Measurements from ENCODE around the gene LBHD1. TPM values are rescaled to one million over a fixed set of nuclear protein-coding genes. Genes with fewer than 3 reads are reported as not detected.

The LBHD1 gene
- total and polyA plus RNA-seq, 2 of the 13 experiments (the other 11 are each of a cell fraction or from before 2014, with no cell fraction given) = 3.2 to 3.7 TPM

GRCh38 chr11:62705880-62706849 lies 34.1 kb upstream of the LBHD1 start (continued):
- TF ChIP-seq GLI4 (CRISPR knock-in tag; IDR thresholded peaks at IDR 0.05; ENCODE audit: borderline replicate concordance) (0 out of 2 replicates have a peak, but pooled peaks have one; percentile 41), FOXJ3 (CRISPR knock-in tag; IDR thresholded peaks at IDR 0.05; ENCODE audit: borderline replicate concordance) (no peak), SUZ12 (IDR thresholded peaks at IDR 0.05; ENCODE audit: low read depth, low read length) (no peak), ZNF557 (CRISPR knock-in tag; IDR thresholded peaks at IDR 0.05) (no peak), ZNF44 (CRISPR knock-in tag; IDR thresholded peaks at IDR 0.05) (no peak), SIN3B (IDR thresholded peaks at IDR 0.05; ENCODE audit: low read length) (no peak), KDM3A (CRISPR knock-in tag; IDR thresholded peaks at IDR 0.05; ENCODE audit: low read depth) (no peak; the same call in 1 of the 2 replicates), GABPB1 (CRISPR knock-in tag; IDR thresholded peaks at IDR 0.05) (peak; percentile 93), RFX3 (CRISPR knock-in tag; IDR thresholded peaks at IDR 0.05) (peak; percentile 87), GLMP (CRISPR knock-in tag; IDR thresholded peaks at IDR 0.05; ENCODE audit: borderline replicate concordance) (no peak), MED8 (CRISPR knock-in tag; IDR thresholded peaks at IDR 0.05; ENCODE audit: insufficient replicate concordance) (peak; percentile 42), ZNF12 (CRISPR knock-in tag; IDR thresholded peaks at IDR 0.05) (no peak), ZIK1 (CRISPR knock-in tag; IDR thresholded peaks at IDR 0.05; ENCODE audit: borderline replicate concordance, low read depth) (no peak), GPBP1L1 (CRISPR knock-in tag; IDR thresholded peaks at IDR 0.05) (no peak), PAWR (CRISPR knock-in tag; IDR thresholded peaks at IDR 0.05; ENCODE audit: borderline replicate concordance) (no peak), ZNF496 (CRISPR knock-in tag; IDR thresholded peaks at IDR 0.05; ENCODE audit: insufficient replicate concordance) (no peak), ZKSCAN5 (CRISPR knock-in tag; IDR thresholded peaks at IDR 0.05) (no peak), SALL2 (CRISPR knock-in tag; IDR thresholded peaks at IDR 0.05) (no peak), TAF1 (CRISPR knock-in tag; IDR thresholded peaks at IDR 0.05) (no peak; the same call in none of the 2 replicates), ZNF143 (CRISPR knock-in tag; IDR thresholded peaks at IDR 0.05) (no peak), ZSCAN29 (CRISPR knock-in tag; conservative IDR thresholded peaks at IDR 0.05) (no peak), ZNF264 (CRISPR knock-in tag; IDR thresholded peaks at IDR 0.05) (no peak), FOXM1 (CRISPR knock-in tag; IDR thresholded peaks at IDR 0.05) (no peak)
- TF ChIP-seq, protein P1, sequence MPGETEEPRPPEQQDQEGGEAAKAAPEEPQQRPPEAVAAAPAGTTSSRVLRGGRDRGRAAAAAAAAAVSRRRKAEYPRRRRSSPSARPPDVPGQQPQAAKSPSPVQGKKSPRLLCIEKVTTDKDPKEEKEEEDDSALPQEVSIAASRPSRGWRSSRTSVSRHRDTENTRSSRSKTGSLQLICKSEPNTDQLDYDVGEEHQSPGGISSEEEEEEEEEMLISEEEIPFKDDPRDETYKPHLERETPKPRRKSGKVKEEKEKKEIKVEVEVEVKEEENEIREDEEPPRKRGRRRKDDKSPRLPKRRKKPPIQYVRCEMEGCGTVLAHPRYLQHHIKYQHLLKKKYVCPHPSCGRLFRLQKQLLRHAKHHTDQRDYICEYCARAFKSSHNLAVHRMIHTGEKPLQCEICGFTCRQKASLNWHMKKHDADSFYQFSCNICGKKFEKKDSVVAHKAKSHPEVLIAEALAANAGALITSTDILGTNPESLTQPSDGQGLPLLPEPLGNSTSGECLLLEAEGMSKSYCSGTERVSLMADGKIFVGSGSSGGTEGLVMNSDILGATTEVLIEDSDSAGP (CRISPR knock-in tag; IDR thresholded peaks at IDR 0.05; ENCODE audit: borderline replicate concordance) = peak; percentile 67; the same call in 1 of the 2 replicates
- TF ChIP-seq, protein P2, sequence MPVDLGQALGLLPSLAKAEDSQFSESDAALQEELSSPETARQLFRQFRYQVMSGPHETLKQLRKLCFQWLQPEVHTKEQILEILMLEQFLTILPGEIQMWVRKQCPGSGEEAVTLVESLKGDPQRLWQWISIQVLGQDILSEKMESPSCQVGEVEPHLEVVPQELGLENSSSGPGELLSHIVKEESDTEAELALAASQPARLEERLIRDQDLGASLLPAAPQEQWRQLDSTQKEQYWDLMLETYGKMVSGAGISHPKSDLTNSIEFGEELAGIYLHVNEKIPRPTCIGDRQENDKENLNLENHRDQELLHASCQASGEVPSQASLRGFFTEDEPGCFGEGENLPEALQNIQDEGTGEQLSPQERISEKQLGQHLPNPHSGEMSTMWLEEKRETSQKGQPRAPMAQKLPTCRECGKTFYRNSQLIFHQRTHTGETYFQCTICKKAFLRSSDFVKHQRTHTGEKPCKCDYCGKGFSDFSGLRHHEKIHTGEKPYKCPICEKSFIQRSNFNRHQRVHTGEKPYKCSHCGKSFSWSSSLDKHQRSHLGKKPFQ (CRISPR knock-in tag; IDR thresholded peaks at IDR 0.05; ENCODE audit: insufficient replicate concordance) = no peak

All from HepG2 (cell line).